SH-SY5Y (cell line): ENCODE results near the gene PAIP2B.

ENCODE experiments used
- GATA2 ChIP-seq: IDR thresholded peaks from 2 replicates; pipeline ENCODE4 v1.6.1; 2011; ENCODE audit warnings: mild to moderate bottlenecking, low read depth, low read length
- GATA3 ChIP-seq: IDR thresholded peaks from 2 replicates; pipeline ENCODE4 v1.6.1; 2011; ENCODE audit warnings: low read depth, mild to moderate bottlenecking, low read length, moderate library complexity

DNA sequence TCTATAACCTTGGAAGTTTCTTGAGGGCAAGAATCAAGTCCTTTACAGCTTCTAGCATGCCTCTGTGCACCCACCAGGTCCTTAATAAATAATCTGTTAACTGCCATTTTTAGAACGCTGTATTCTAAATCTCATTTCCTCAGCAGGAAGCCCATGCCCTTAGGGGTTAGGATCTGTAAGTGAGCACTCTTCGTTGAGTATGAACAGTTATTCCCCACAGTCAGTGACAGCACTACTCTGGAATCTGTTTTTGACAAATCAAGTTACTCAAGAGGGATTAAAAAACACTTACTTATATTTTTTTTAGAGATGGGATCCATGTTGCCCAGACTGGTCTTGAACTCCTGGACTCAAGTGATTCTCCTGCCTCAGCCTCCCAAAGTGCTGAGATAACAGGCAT lies 14.6 kb downstream of the PAIP2B start:
- TF ChIP-seq GATA2 (no peak), GATA3 (no peak)
